Measurements from ENCODE around the gene CAP2. TPM values are rescaled to one million over a fixed set of nuclear protein-coding genes. Genes with fewer than 3 reads are reported as not detected.

CAP2 gene
- total and polyA plus RNA-seq, 9 donors, result 2.0 to 21.7 (median 5.0) TPM

DNA sequence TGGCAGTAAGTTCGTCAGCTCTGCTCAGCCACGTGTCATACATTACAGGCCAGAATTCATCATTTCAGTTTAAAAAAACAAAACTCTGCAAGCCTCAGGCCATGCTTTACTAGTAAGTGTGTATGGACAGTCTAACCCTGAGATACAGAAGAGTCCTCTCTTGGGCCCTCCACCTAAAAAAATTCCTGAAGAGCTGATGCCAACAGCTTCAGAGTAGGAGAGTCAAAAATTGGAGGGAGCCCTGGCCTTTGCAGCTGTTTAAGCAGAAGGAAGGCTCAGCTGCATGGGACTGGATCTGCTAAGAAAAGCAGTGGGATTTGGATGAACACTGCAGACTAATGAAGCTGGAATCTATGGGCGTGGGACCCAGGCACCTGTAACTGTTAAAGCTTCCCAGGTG, 159.5 kb downstream of the CAP2 start:
- 75 to 80% (median 80%) methylated on average over 3 of the region's 3 CpGs for WGBS, 3 donors
- Histone ChIP-seq H3K36me3 (no peaks in the 10 kb centered on the region), H3K9me3 (no peaks in the 10 kb centered on the region)

DNA sequence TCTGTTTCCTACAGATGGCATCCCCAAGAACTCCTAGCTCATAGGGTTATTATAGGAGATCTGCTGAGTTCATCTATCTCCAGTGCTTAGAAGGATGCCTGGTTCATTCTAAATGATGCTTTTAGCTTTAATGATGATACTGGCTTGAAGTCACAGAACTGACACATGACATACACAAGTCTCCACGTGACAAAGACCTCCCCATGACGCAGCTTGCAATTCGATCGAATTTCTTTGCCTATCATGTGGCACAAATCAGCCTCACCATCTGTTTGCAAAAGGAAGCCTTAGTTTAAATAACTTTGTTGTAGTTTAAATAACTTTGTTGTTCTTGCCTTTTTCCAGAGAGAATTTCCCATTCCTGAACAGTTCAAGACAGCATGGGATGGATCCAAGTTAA, 162.6 kb downstream of the CAP2 start:
- TF ChIP-seq, protein P1, sequence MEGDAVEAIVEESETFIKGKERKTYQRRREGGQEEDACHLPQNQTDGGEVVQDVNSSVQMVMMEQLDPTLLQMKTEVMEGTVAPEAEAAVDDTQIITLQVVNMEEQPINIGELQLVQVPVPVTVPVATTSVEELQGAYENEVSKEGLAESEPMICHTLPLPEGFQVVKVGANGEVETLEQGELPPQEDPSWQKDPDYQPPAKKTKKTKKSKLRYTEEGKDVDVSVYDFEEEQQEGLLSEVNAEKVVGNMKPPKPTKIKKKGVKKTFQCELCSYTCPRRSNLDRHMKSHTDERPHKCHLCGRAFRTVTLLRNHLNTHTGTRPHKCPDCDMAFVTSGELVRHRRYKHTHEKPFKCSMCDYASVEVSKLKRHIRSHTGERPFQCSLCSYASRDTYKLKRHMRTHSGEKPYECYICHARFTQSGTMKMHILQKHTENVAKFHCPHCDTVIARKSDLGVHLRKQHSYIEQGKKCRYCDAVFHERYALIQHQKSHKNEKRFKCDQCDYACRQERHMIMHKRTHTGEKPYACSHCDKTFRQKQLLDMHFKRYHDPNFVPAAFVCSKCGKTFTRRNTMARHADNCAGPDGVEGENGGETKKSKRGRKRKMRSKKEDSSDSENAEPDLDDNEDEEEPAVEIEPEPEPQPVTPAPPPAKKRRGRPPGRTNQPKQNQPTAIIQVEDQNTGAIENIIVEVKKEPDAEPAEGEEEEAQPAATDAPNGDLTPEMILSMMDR (IDR thresholded peaks at IDR 0.05), result no peak
- no peak for TF ChIP-seq EP300 (IDR thresholded peaks at IDR 0.05)
- Histone ChIP-seq H3K9me3 (no peaks in the 10 kb centered on the region), H3K27ac (no peak overlapping the region), H3K36me3 (no peaks in the 10 kb centered on the region), H3K27me3 (no peaks in the 10 kb centered on the region), H3K4me1 (ENCODE audit: insufficient read depth) (no peaks in the 10 kb centered on the region), H3K4me3 (no peak overlapping the region)
- intact Hi-C loops (cut with DNase I), result no loop called here
- WGBS, 3 donors, result 88 to 93% (median 90%) methylated on average over 4 of the region's 4 CpGs
- no peak for DNase-seq

More for the DNA sequence above, 159.5 kb downstream of the CAP2 start:
- Histone ChIP-seq H3K4me1 (ENCODE audit: insufficient read depth) (no peaks in the 10 kb centered on the region), H3K4me3 (no peak overlapping the region), H3K27ac (no peak overlapping the region), H3K27me3 (no peaks in the 10 kb centered on the region)
- TF ChIP-seq, protein P1 (IDR thresholded peaks at IDR 0.05), result no peak
- no peak for TF ChIP-seq EP300 (IDR thresholded peaks at IDR 0.05)
- no peak for TF ChIP-seq POLR2A (IDR thresholded peaks at IDR 0.05)
- DNase-seq, result no peak
- intact Hi-C loops (cut with DNase I), result no loop called here

DNA sequence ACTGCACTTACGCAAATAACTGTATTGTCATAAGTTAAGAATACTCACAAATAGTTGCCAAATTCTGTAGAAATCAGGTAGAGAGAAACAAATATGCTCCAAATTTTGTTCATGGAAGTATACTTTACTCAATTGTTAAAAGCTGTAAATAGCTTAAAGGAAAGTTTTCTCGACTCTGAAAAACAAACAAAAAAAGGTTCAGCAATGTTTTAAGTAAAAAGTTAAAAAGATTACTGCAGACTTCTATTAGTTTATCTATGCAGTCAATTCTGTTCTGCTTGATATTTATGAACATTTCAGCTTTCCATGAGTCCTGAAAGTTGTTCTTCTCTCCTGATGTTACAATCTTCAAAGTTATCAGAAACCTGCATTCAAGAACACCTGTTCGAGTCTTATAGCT, 169.2 kb downstream of the CAP2 start:
- 82 to 92% (median 89%) methylated on average over 3 of the region's 3 CpGs for WGBS, 3 donors
- Histone ChIP-seq H3K4me3 (no peak overlapping the region), H3K36me3 (no peaks in the 10 kb centered on the region), H3K27ac (no peak overlapping the region), H3K4me1 (ENCODE audit: insufficient read depth) (no peaks in the 10 kb centered on the region), H3K9me3 (no peaks in the 10 kb centered on the region), H3K27me3 (no peaks in the 10 kb centered on the region)
- TF ChIP-seq POLR2A (IDR thresholded peaks at IDR 0.05), result no peak
- TF ChIP-seq EP300 (IDR thresholded peaks at IDR 0.05), result no peak
- TF ChIP-seq, protein P1 (IDR thresholded peaks at IDR 0.05), result no peak
- no peak for DNase-seq
- intact Hi-C loops (cut with DNase I), result no loop called here

DNA sequence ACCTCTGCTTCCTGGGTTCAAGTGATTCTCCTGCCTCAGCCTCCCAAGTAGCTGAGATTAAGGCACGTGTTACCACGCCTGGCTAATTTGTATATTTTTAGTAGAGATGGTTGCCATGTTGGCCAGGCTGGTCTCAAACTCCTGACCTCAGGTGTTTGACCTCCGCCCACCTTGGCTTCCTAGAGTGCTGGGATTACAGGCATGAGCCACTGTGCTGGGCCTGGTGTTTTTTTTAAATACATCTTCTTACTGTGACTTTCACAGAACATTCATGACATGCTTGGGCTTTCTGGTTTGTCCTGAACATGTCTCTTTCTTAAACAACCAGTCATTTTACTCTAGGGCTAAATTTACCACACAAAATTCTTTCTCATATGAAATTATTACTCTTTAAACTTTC, 172.0 kb downstream of the CAP2 start:
- 85 to 92% (median 89%) methylated on average over 3 of the region's 3 CpGs for WGBS, 3 donors
- Histone ChIP-seq H3K36me3 (no peaks in the 10 kb centered on the region), H3K4me1 (ENCODE audit: insufficient read depth) (no peaks in the 10 kb centered on the region), H3K27ac (no peak overlapping the region), H3K9me3 (no peaks in the 10 kb centered on the region), H3K27me3 (no peaks in the 10 kb centered on the region), H3K4me3 (no peak overlapping the region)
- intact Hi-C loops (cut with DNase I), result no loop called here
- no peak for DNase-seq
- TF ChIP-seq, protein P1 (IDR thresholded peaks at IDR 0.05), result no peak
- TF ChIP-seq POLR2A (IDR thresholded peaks at IDR 0.05) (no peak), EP300 (IDR thresholded peaks at IDR 0.05) (no peak)
